Measurements from ENCODE around the gene PLCB4.

The PLCB4 gene

GRCh38 chr20:9413001-9413400 is 344.1 kb downstream of the PLCB4 start:
- no peak for FAIRE-seq
- TF ChIP-seq POLR2A (IDR thresholded peaks at IDR 0.05; ENCODE audit: low read depth, low read length) (no peak), SPI1 (IDR thresholded peaks at IDR 0.05; ENCODE audit: low read depth, low read length) (no peak), POU2F2 (IDR thresholded peaks at IDR 0.05; ENCODE audit: low read depth, low read length) (no peak), PAX5 (IDR thresholded peaks at IDR 0.05; ENCODE audit: insufficient read depth, low read length, severe bottlenecking) (no peak), TAF1 (IDR thresholded peaks at IDR 0.05; ENCODE audit: low read depth, low read length) (no peak)
- DNase-seq (ENCODE audit: insufficient read length, low spot score), result no peak

- FAIRE-seq, result no peak
- TF ChIP-seq TAF1 (IDR thresholded peaks at IDR 0.05; ENCODE audit: low read depth, low read length), result no peak
- no peak for TF ChIP-seq POU2F2 (IDR thresholded peaks at IDR 0.05; ENCODE audit: low read depth, low read length)
- TF ChIP-seq SPI1 (IDR thresholded peaks at IDR 0.05; ENCODE audit: low read depth, low read length), result no peak
- TF ChIP-seq PAX5 (IDR thresholded peaks at IDR 0.05; ENCODE audit: insufficient read depth, low read length, severe bottlenecking), result no peak
- TF ChIP-seq POLR2A (IDR thresholded peaks at IDR 0.05; ENCODE audit: low read depth, low read length), result no peak
- TF ChIP-seq POLR2AphosphoS5 (IDR thresholded peaks at IDR 0.05; ENCODE audit: low read depth, low read length), result no peak
- DNase-seq (ENCODE audit: insufficient read length, low spot score), result no peak
Observed at GRCh38 chr20:9415426-9415825, 346.5 kb downstream of the PLCB4 start.

- DNase-seq (ENCODE audit: insufficient read length, low spot score), result no peak
- TF ChIP-seq SPI1 (IDR thresholded peaks at IDR 0.05; ENCODE audit: low read depth, low read length) (no peak), PAX5 (IDR thresholded peaks at IDR 0.05; ENCODE audit: insufficient read depth, low read length, severe bottlenecking) (no peak), POLR2A (IDR thresholded peaks at IDR 0.05; ENCODE audit: low read depth, low read length) (no peak), TAF1 (IDR thresholded peaks at IDR 0.05; ENCODE audit: low read depth, low read length) (no peak), POU2F2 (IDR thresholded peaks at IDR 0.05; ENCODE audit: low read depth, low read length) (no peak), POLR2AphosphoS5 (IDR thresholded peaks at IDR 0.05; ENCODE audit: low read depth, low read length) (no peak)
- FAIRE-seq, result no peak
Observed at GRCh38 chr20:9416421-9416820, 347.5 kb downstream of the PLCB4 start.

GRCh38 chr20:9417665-9418064 is 348.8 kb downstream of the PLCB4 start:
- no peak for FAIRE-seq
- TF ChIP-seq POLR2AphosphoS5 (IDR thresholded peaks at IDR 0.05; ENCODE audit: low read depth, low read length) (no peak), PAX5 (IDR thresholded peaks at IDR 0.05; ENCODE audit: insufficient read depth, low read length, severe bottlenecking) (no peak), POLR2A (IDR thresholded peaks at IDR 0.05; ENCODE audit: low read depth, low read length) (no peak), SPI1 (IDR thresholded peaks at IDR 0.05; ENCODE audit: low read depth, low read length) (no peak), POU2F2 (IDR thresholded peaks at IDR 0.05; ENCODE audit: low read depth, low read length) (no peak), TAF1 (IDR thresholded peaks at IDR 0.05; ENCODE audit: low read depth, low read length) (no peak)
- DNase-seq (ENCODE audit: insufficient read length, low spot score), result no peak

GRCh38 chr20:9422321-9423057 is 353.6 kb downstream of the PLCB4 start:
- TF ChIP-seq POLR2A (IDR thresholded peaks at IDR 0.05; ENCODE audit: low read depth, low read length), result no peak
- no peak for TF ChIP-seq TAF1 (IDR thresholded peaks at IDR 0.05; ENCODE audit: low read depth, low read length)
- no peak for TF ChIP-seq POU2F2 (IDR thresholded peaks at IDR 0.05; ENCODE audit: low read depth, low read length)
- no peak for TF ChIP-seq SPI1 (IDR thresholded peaks at IDR 0.05; ENCODE audit: low read depth, low read length)
- no peak for TF ChIP-seq PAX5 (IDR thresholded peaks at IDR 0.05; ENCODE audit: insufficient read depth, low read length, severe bottlenecking)
- TF ChIP-seq POLR2AphosphoS5 (IDR thresholded peaks at IDR 0.05; ENCODE audit: low read depth, low read length), result no peak
- no peak for FAIRE-seq
- DNase-seq (ENCODE audit: insufficient read length, low spot score), result no peak

- TF ChIP-seq POLR2AphosphoS5 (IDR thresholded peaks at IDR 0.05; ENCODE audit: low read depth, low read length) (no peak), SPI1 (IDR thresholded peaks at IDR 0.05; ENCODE audit: low read depth, low read length) (no peak), PAX5 (IDR thresholded peaks at IDR 0.05; ENCODE audit: insufficient read depth, low read length, severe bottlenecking) (no peak), POLR2A (IDR thresholded peaks at IDR 0.05; ENCODE audit: low read depth, low read length) (no peak), TAF1 (IDR thresholded peaks at IDR 0.05; ENCODE audit: low read depth, low read length) (no peak), POU2F2 (IDR thresholded peaks at IDR 0.05; ENCODE audit: low read depth, low read length) (no peak)
- FAIRE-seq (no peak), DNase-seq (ENCODE audit: insufficient read length, low spot score) (no peak)
Observed at GRCh38 chr20:9424551-9424950, 355.7 kb downstream of the PLCB4 start.

GRCh38 chr20:9427430-9428291 is 358.8 kb downstream of the PLCB4 start:
- FAIRE-seq, result no peak
- DNase-seq (ENCODE audit: insufficient read length, low spot score), result no peak
- TF ChIP-seq POLR2A (IDR thresholded peaks at IDR 0.05; ENCODE audit: low read depth, low read length) (no peak), POLR2AphosphoS5 (IDR thresholded peaks at IDR 0.05; ENCODE audit: low read depth, low read length) (no peak), SPI1 (IDR thresholded peaks at IDR 0.05; ENCODE audit: low read depth, low read length) (no peak), TAF1 (IDR thresholded peaks at IDR 0.05; ENCODE audit: low read depth, low read length) (no peak), PAX5 (IDR thresholded peaks at IDR 0.05; ENCODE audit: insufficient read depth, low read length, severe bottlenecking) (no peak), POU2F2 (IDR thresholded peaks at IDR 0.05; ENCODE audit: low read depth, low read length) (no peak)

GRCh38 chr20:9428292-9428607 is 359.4 kb downstream of the PLCB4 start:
- no peak for DNase-seq (ENCODE audit: insufficient read length, low spot score)
- no peak for TF ChIP-seq TAF1 (IDR thresholded peaks at IDR 0.05; ENCODE audit: low read depth, low read length)
- no peak for TF ChIP-seq PAX5 (IDR thresholded peaks at IDR 0.05; ENCODE audit: insufficient read depth, low read length, severe bottlenecking)
- TF ChIP-seq POLR2AphosphoS5 (IDR thresholded peaks at IDR 0.05; ENCODE audit: low read depth, low read length), result no peak
- TF ChIP-seq SPI1 (IDR thresholded peaks at IDR 0.05; ENCODE audit: low read depth, low read length), result no peak
- no peak for TF ChIP-seq POU2F2 (IDR thresholded peaks at IDR 0.05; ENCODE audit: low read depth, low read length)
- no peak for TF ChIP-seq POLR2A (IDR thresholded peaks at IDR 0.05; ENCODE audit: low read depth, low read length)
- no peak for FAIRE-seq

GRCh38 chr20:9439806-9440205 is 370.9 kb downstream of the PLCB4 start:
- no peak for TF ChIP-seq POU2F2 (IDR thresholded peaks at IDR 0.05; ENCODE audit: low read depth, low read length)
- DNase-seq (ENCODE audit: insufficient read length, low spot score) (no peak), FAIRE-seq (no peak)
